GM10248 (cell line): ENCODE results near the gene RAB36.

Experiments used
- CTCF ChIA-PET: fragments of 300-600 bp; sonication (Branson Sonifier 250); formaldehyde crosslinking; extraction: SDS; loops from one replicate; lab custom pipeline; 2021; ENCODE audit warnings: antibody characterized with exemption; lab: Yijun Ruan, JAX
- POLR2A ChIA-PET: fragments of 350-650 bp; sonication (Branson Sonifier 250); formaldehyde crosslinking; extraction: SDS; loops from one replicate; lab custom pipeline; 2020; ENCODE audit warnings: antibody characterized with exemption; lab: Yijun Ruan, JAX
- DNase-seq: peaks from one replicate; pipeline ENCODE4 v3.0.0; 2012; ENCODE audit errors: extremely low spot score
- CTCF ChIP-seq: IDR thresholded peaks from 2 replicates; pipeline ENCODE4 v1.5.1; 2012; ENCODE audit warnings: mild to moderate bottlenecking, low read depth; ENCODE audit errors: extremely low read depth, missing control alignments, control extremely low read depth

RAB36 gene

GRCh38 chr22:23122992-23123803, 22.1 kb upstream of the RAB36 start:
- no peak for DNase-seq
- TF ChIP-seq CTCF, result no peak
- ChIA-PET POLR2A (no interaction called here), CTCF (interaction anchor here (1.1 to 14.4 kb wide), 5 partner anchors 13 to 335 kb away, joined by 3 to 214 read pairs (median 4); no protein-coding TSS in a partner anchor)

GRCh38 chr22:23123804-23124254, 21.4 kb upstream of the RAB36 start:
- no peak for TF ChIP-seq CTCF
- DNase-seq, result no peak
- CTCF ChIA-PET, result interaction anchor here (1.1 to 14.4 kb wide), 4 partner anchors 14 to 336 kb away, joined by 3 to 214 read pairs (median 4); no protein-coding TSS in a partner anchor
- POLR2A ChIA-PET, result no interaction called here

- POLR2A ChIA-PET, result no interaction called here
- CTCF ChIA-PET, result interaction anchor here (1.9 to 14.4 kb wide), 2 partner anchors 167 to 276 kb away, joined by 4 to 214 read pairs; no protein-coding TSS in a partner anchor
- TF ChIP-seq CTCF, result no peak
- DNase-seq, result no peak
Observed at GRCh38 chr22:23124611-23125511, 20.4 kb upstream of the RAB36 start.

GRCh38 chr22:23125512-23126103, 19.7 kb upstream of the RAB36 start:
- POLR2A ChIA-PET, result no interaction called here
- DNase-seq, result no peak
- CTCF ChIA-PET, result interaction anchor here (4.8 to 14.4 kb wide), 2 partner anchors 14 to 168 kb away, joined by 30 to 214 read pairs; partner anchors contain the start of gene RSPH14
- TF ChIP-seq CTCF, result no peak

GRCh38 chr22:23126165-23127054, 18.9 kb upstream of the RAB36 start:
- no peak for TF ChIP-seq CTCF
- CTCF ChIA-PET, result interaction anchor here (1.2 to 14.4 kb wide), 6 partner anchors 14 to 278 kb away, joined by 4 to 214 read pairs (median 8); partner anchors contain the start of genes RAB36 and RSPH14
- POLR2A ChIA-PET, result no interaction called here
- DNase-seq, result no peak
